GM19043 (cell line): ENCODE measurements around the gene TRAPPC5.

Source experiments
- ATAC-seq: cut with Tn5 transposase; IDR thresholded peaks from one replicate; pipeline ENCODE4 v1.9.1; 2021; ENCODE audit warnings: low read depth; ENCODE audit not compliant: unreplicated experiment

Gene TRAPPC5

GRCh38 chr19:7729831-7730285 is 49.2 kb downstream of the TRAPPC5 start:
- ATAC-seq: no peak

GRCh38 chr19:7730286-7731217 is 49.9 kb downstream of the TRAPPC5 start:
- ATAC-seq: no peak

DNA sequence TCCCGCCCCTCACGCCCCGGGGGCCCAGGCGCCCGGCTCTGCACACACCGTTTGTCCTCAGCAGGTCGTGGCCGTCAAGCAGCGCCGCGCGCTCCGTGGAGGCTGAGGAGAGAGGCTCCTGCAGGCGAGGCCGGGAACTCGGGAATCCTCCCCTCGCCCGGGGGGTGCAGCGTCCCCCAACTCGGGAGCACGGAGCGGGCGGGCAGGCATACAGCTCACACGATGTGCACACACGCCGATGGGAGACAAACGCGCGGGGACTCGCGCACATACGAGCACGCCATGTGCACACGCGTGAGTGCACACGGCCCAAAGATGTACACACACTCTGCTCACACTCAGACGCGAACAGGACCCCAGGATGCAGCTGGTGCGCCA is 50.6 kb downstream of the TRAPPC5 start:
- no peak for ATAC-seq

- ATAC-seq: no peak
These were observed 51.0 kb downstream of the TRAPPC5 start for GRCh38 chr19:7731615-7732014.

GRCh38 chr19:7732045-7732444 is 51.4 kb downstream of the TRAPPC5 start, which contains the start of gene CLEC4G:
Gene CLEC4G, minus strand, starts transcription at chr19:7732110. Its CDS starts 8 bp downstream, at chr19:7732102.
- ATAC-seq: no peak

DNA sequence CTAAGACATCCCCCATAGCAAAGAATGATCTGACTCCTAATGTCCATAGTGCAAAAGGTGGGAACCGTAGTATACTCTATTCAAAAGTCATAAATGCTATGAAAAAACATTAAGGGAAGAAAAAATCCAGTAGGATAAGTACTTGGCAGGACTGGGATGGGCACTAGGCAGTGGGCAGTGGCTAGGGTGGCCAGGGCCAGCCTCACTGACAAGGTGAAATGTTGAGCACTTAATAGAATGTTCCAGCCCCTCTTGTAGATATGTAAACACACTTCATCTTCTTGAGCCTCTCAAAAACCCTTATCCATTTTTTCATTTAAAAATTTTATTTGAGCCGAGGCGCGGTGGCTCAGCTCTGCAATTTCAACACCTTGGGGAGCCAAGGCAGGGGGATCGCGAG is 52.7 kb downstream of the TRAPPC5 start:
- no peak for ATAC-seq

DNA sequence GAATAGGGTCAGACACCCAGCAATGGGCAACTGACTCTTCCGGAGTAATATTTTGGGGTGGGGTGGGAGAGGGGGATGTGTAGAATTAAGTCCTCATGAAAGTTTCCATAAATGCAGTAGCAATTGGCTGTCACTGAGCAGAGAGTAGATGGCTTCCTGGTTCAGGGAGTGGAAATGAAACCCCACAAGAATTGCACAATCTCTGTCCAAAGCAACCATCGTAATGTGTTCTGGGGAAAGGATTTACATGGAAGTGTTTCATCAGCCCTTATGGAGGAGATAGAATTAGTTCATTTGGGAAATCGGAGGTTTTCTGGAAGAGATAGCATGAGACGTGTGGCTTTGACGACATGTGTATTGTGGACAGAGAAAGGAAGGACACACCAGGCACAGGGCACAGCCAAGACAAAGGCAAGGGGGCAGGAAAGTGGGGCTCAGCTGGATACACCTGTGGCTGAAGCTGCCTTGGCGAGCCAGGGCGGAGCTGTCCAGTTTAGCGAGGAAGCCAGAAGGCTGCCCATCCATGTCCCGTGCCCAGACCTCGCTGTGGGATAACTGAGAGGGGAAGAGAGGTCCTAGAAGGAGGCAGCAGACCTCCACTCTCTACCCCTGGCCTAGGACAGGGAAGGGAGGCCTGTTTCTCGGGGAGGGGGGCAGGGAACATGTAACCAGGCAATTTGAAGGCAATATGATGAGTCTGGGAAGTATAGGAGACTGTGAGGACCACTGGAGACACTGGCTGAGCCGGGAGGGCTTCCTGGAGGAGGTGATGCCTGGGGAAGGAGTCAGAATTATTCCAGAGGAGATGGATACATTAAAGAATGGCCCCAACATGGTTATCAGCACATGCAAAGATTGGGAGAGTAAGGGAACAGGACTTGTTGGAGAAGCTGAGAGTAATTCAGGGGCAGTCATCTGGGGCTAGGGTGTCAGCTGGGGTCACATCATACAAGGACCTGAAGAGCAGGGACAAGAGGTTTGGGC is 53.9 kb downstream of the TRAPPC5 start:
- ATAC-seq: no peak

- ATAC-seq: no peak
These were observed 55.5 kb downstream of the TRAPPC5 start for GRCh38 chr19:7736148-7736547.

DNA sequence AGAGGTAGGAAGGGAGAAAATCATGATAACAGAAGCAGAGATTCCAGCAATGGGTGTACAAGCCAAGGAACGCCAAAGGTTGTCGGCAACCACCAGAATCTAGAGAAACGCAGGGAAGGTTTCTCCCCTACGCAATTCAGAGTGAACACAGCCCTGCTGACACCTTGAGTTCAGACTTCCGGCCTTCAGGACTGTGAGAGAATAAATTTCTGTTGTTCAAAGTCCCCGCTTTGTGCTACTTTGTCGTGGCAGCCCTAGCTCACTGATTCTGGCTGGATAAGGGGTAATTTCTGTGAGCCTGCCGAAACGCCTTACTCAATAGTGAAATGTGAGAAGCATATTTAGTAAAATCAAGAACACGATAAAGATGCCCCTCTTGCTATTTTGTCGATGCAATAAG is 56.6 kb downstream of the TRAPPC5 start:
- no peak for ATAC-seq
